ENCODE data around the gene RHCG.

Gene RHCG

GRCh38 chr15:89515477-89515876 lies 19.1 kb upstream of the RHCG start:
- TF ChIP-seq GATA3 (IDR thresholded peaks at IDR 0.05; ENCODE audit: low read depth, low read length) = no peak
- TF ChIP-seq GATA2 (IDR thresholded peaks at IDR 0.05; ENCODE audit: low read depth, low read length) = no peak

GRCh38 chr15:89514596-89515406 lies 18.4 kb upstream of the RHCG start:
- TF ChIP-seq GATA3 (IDR thresholded peaks at IDR 0.05; ENCODE audit: low read depth, low read length) = no peak
- no peak for TF ChIP-seq GATA2 (IDR thresholded peaks at IDR 0.05; ENCODE audit: low read depth, low read length)

GRCh38 chr15:89514186-89514585 lies 17.8 kb upstream of the RHCG start:
- TF ChIP-seq GATA3 (IDR thresholded peaks at IDR 0.05; ENCODE audit: low read depth, low read length) (no peak), GATA2 (IDR thresholded peaks at IDR 0.05; ENCODE audit: low read depth, low read length) (no peak)

- TF ChIP-seq GATA3 (IDR thresholded peaks at IDR 0.05; ENCODE audit: low read depth, low read length) = no peak
- TF ChIP-seq GATA2 (IDR thresholded peaks at IDR 0.05; ENCODE audit: low read depth, low read length) = no peak
Observed at GRCh38 chr15:89513284-89513683, 16.9 kb upstream of the RHCG start.

GRCh38 chr15:89512631-89513030 lies 16.2 kb upstream of the RHCG start:
- TF ChIP-seq GATA2 (IDR thresholded peaks at IDR 0.05; ENCODE audit: low read depth, low read length) = no peak
- TF ChIP-seq GATA3 (IDR thresholded peaks at IDR 0.05; ENCODE audit: low read depth, low read length) = no peak

GRCh38 chr15:89506026-89506686 lies 9.8 kb upstream of the RHCG start:
- TF ChIP-seq GATA2 (IDR thresholded peaks at IDR 0.05; ENCODE audit: low read depth, low read length) (no peak), GATA3 (IDR thresholded peaks at IDR 0.05; ENCODE audit: low read depth, low read length) (no peak)

- TF ChIP-seq GATA2 (IDR thresholded peaks at IDR 0.05; ENCODE audit: low read depth, low read length) = no peak
- no peak for TF ChIP-seq GATA3 (IDR thresholded peaks at IDR 0.05; ENCODE audit: low read depth, low read length)
Observed at GRCh38 chr15:89504166-89504565, 7.8 kb upstream of the RHCG start.

GRCh38 chr15:89502867-89503595 lies 6.6 kb upstream of the RHCG start:
- TF ChIP-seq GATA3 (IDR thresholded peaks at IDR 0.05; ENCODE audit: low read depth, low read length) (no peak), GATA2 (IDR thresholded peaks at IDR 0.05; ENCODE audit: low read depth, low read length) (no peak)

GRCh38 chr15:89501646-89502045 lies 5.3 kb upstream of the RHCG start:
- no peak for TF ChIP-seq GATA2 (IDR thresholded peaks at IDR 0.05; ENCODE audit: low read depth, low read length)
- no peak for TF ChIP-seq GATA3 (IDR thresholded peaks at IDR 0.05; ENCODE audit: low read depth, low read length)

- TF ChIP-seq GATA3 (IDR thresholded peaks at IDR 0.05; ENCODE audit: low read depth, low read length) (no peak), GATA2 (IDR thresholded peaks at IDR 0.05; ENCODE audit: low read depth, low read length) (no peak)
Observed at GRCh38 chr15:89500397-89501270, 4.3 kb upstream of the RHCG start.

GRCh38 chr15:89499156-89499555 lies 2.8 kb upstream of the RHCG start:
- no peak for TF ChIP-seq GATA3 (IDR thresholded peaks at IDR 0.05; ENCODE audit: low read depth, low read length)
- TF ChIP-seq GATA2 (IDR thresholded peaks at IDR 0.05; ENCODE audit: low read depth, low read length) = no peak

GRCh38 chr15:89498574-89498906 lies 2.2 kb upstream of the RHCG start:
- TF ChIP-seq GATA3 (IDR thresholded peaks at IDR 0.05; ENCODE audit: low read depth, low read length) = no peak
- TF ChIP-seq GATA2 (IDR thresholded peaks at IDR 0.05; ENCODE audit: low read depth, low read length) = no peak

- TF ChIP-seq GATA3 (IDR thresholded peaks at IDR 0.05; ENCODE audit: low read depth, low read length) = no peak
- no peak for TF ChIP-seq GATA2 (IDR thresholded peaks at IDR 0.05; ENCODE audit: low read depth, low read length)
Observed at GRCh38 chr15:89497231-89497630, 848 bp upstream of the RHCG start.
